Trophoblast cell (in vitro differentiated cells and primary cell): ENCODE measurements around the gene NKAIN1.

ENCODE experiments used
- DNase-seq, 2 donors: peaks; one replicate each; pipeline ENCODE4 v3.0.0-alpha.2; 2016
- H2AFZ ChIP-seq: 2 replicates; pipeline ENCODE4 v1.6.1; 2013; ENCODE audit warnings: low read length, moderate library complexity, mild to moderate bottlenecking; ENCODE audit not compliant: insufficient read depth, poor library complexity
- H2AK5ac ChIP-seq: 2 replicates; pipeline ENCODE4 v1.6.1; 2013; ENCODE audit warnings: mild to moderate bottlenecking, low read length
- H2BK120ac ChIP-seq: 2 replicates; pipeline ENCODE4 v1.6.1; 2013; ENCODE audit warnings: low read length, mild to moderate bottlenecking, moderate library complexity; ENCODE audit not compliant: insufficient read depth, poor library complexity
- H2BK12ac ChIP-seq: 2 replicates; pipeline ENCODE4 v1.6.1; 2013; ENCODE audit warnings: mild to moderate bottlenecking, low read length, moderate library complexity
- H2BK5ac ChIP-seq: 2 replicates; pipeline ENCODE4 v1.6.1; 2013; ENCODE audit warnings: low read length, low read depth, moderate library complexity, mild to moderate bottlenecking; ENCODE audit not compliant: poor library complexity
- H3K14ac ChIP-seq: 2 replicates; pipeline ENCODE4 v1.6.1; 2013; ENCODE audit warnings: mild to moderate bottlenecking, low read length
- H3K18ac ChIP-seq: 2 replicates; pipeline ENCODE4 v1.6.1; 2013; ENCODE audit warnings: mild to moderate bottlenecking, low read length
- H3K23ac ChIP-seq: 2 replicates; pipeline ENCODE4 v1.6.1; 2013; ENCODE audit warnings: low read length
- H3K27ac ChIP-seq: 2 replicates; pipeline ENCODE4 v1.5.1; 2013; ENCODE audit warnings: low read depth, mild to moderate bottlenecking, inconsistent platforms, low read length, moderate library complexity
- H3K27me3 ChIP-seq: 2 replicates; pipeline ENCODE4 v1.6.1; 2013; ENCODE audit warnings: inconsistent platforms, mild to moderate bottlenecking, low read length, moderate library complexity; ENCODE audit not compliant: insufficient read depth
- H3K36me3 ChIP-seq, 2 experiments: 1 replicate in 1 of 2; 2 replicates in 1 of 2; pipeline ENCODE4 v1.6.1; 2013; ENCODE audit warnings: low read length in 2 of 2, mild to moderate bottlenecking in 2 of 2, moderate library complexity in 1 of 2; ENCODE audit not compliant: insufficient read depth in 2 of 2, control insufficient read depth in 1 of 2
- H3K4ac ChIP-seq: 2 replicates; pipeline ENCODE4 v1.6.1; 2013; ENCODE audit warnings: low read depth, mild to moderate bottlenecking, low read length, moderate library complexity
- H3K4me1 ChIP-seq, 2 experiments: 1 replicate in 1 of 2; 2 replicates in 1 of 2; pipeline ENCODE4 v1.6.1; 2013; ENCODE audit warnings: low read length in 2 of 2, mild to moderate bottlenecking in 2 of 2, moderate library complexity in 1 of 2; ENCODE audit not compliant: insufficient read depth in 2 of 2, control insufficient read depth in 1 of 2
- H3K4me2 ChIP-seq: 2 replicates; pipeline ENCODE4 v1.6.1; 2013; ENCODE audit warnings: inconsistent platforms, mild to moderate bottlenecking, low read length, moderate library complexity
- H3K4me3 ChIP-seq: 2 replicates; pipeline ENCODE4 v1.5.1; 2013; ENCODE audit warnings: mild to moderate bottlenecking, low read depth, low read length, inconsistent platforms
- H3K79me1 ChIP-seq: one replicate; pipeline ENCODE4 v1.6.1; 2013; ENCODE audit warnings: low read length
- H3K79me2 ChIP-seq: 2 replicates; pipeline ENCODE4 v1.6.1; 2013; ENCODE audit warnings: low read length, mild to moderate bottlenecking; ENCODE audit not compliant: control insufficient read depth, insufficient read depth, poor library complexity
- H3K9ac ChIP-seq: 2 replicates; pipeline ENCODE4 v1.6.1; 2013; ENCODE audit warnings: mild to moderate bottlenecking, low read length
- H3K9me3 ChIP-seq: 2 replicates; pipeline ENCODE4 v1.6.1; 2013; ENCODE audit warnings: low read depth, mild to moderate bottlenecking, control low read depth, inconsistent platforms, low read length; ENCODE audit not compliant: insufficient read depth
- H4K12ac ChIP-seq: 2 replicates; pipeline ENCODE4 v1.6.1; 2013; ENCODE audit warnings: low read depth, mild to moderate bottlenecking, low read length, moderate library complexity
- H4K8ac ChIP-seq: 2 replicates; pipeline ENCODE4 v1.6.1; 2013; ENCODE audit warnings: low read depth, mild to moderate bottlenecking, low read length, moderate library complexity
- H4K91ac ChIP-seq: one replicate; pipeline ENCODE4 v1.6.1; 2013; ENCODE audit warnings: low read depth, mild to moderate bottlenecking, low read length, moderate library complexity
- WGBS: extraction: QIAGEN DNeasy Blood & Tissue Kit; methylation state at CpG from one replicate; pipeline ENCODE4 v1.1.7; 2013; ENCODE audit warnings: missing lambda C conversion rate; ENCODE audit not compliant: insufficient read length, insufficient coverage; ENCODE audit errors: extremely low coverage; 5-methylcytosine and 5-hydroxymethylcytosine counted together

The NKAIN1 gene

GRCh38 chr1:31191281-31191680 lies 48.4 kb downstream of the NKAIN1 start:
- no peak overlapping the region for H4K91ac ChIP-seq
- WGBS: no CpG with 5 or more reads among the region's 1 CpG

DNA sequence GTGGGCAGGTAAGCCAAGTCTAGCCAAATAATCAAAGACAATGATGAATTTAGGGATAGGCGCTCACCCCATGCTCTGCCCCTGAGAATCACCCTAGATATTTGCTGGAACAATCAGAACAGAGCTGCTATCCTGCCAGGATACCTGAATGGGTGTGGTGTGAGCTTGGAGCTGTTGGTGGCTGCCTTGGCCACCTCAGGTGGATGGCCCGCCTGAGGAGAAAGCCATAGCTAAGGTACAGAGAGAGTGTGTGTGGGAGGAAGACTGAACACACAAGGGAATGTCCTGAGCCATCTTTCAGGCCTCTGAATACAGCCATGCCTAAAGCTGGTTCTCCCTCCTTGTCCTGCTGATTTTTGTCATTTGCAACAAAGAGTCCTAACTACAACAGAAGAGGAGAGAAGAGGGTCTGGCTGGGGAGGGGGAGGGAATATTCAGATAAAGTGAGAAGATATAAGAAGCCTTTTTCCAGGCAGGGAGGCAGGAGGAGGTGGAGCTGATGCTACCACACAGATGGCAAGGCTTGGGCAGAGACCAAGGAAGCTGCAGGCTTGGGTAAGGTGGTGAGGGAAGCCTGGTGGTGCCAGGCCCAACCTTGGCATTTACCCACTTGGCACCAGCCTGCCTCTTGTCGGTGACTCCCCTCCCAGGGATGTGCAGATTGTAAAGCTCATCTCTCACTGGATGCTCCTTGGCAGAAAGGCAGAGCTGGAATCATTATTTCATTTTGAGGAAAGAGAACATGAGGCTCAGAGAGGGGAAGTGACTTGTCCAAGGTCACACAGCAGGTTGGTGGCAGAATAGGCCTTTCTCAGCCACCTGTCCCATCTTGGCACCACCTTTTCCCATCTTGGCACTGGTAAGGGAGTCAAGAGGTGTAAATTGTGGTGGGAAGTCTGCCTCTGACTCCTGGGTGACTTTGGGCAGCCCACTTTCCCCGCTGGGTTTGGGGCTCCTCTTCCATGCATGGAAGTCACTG lies 49.7 kb downstream of the NKAIN1 start:
- Histone ChIP-seq H4K12ac (no peak overlapping the region), H3K9ac (no peak overlapping the region), H3K14ac (no peak overlapping the region), H2BK12ac (no peak overlapping the region), H3K9me3 (peaks cover 4% of the 10 kb centered on the region), H2AFZ (no peak overlapping the region), H2BK5ac (no peak overlapping the region), H3K4me3 (no peak overlapping the region), H3K18ac (no peak overlapping the region), H3K4me2 (no peak overlapping the region), H3K79me2 (no peaks in the 10 kb centered on the region), H3K27ac (no peak overlapping the region), H3K23ac (no peak overlapping the region), H2AK5ac (no peak overlapping the region), H3K27me3 (no peaks in the 10 kb centered on the region), H3K36me3 (no peaks in the 10 kb centered on the region), H4K91ac (no peak overlapping the region), H4K8ac (no peak overlapping the region), H3K79me1 (no peaks in the 10 kb centered on the region), H2BK120ac (no peak overlapping the region), H3K4ac (no peak overlapping the region), H3K4me1 (no peaks in the 10 kb centered on the region)
- WGBS: no CpG with 5 or more reads among the region's 4 CpGs
- DNase-seq: no peak

More at GRCh38 chr1:31191281-31191680, 48.4 kb downstream of the NKAIN1 start:
- no peak overlapping the region for H3K4me2 ChIP-seq
- no peak for DNase-seq
- H2AFZ ChIP-seq: no peak overlapping the region
- H3K4ac ChIP-seq: no peak overlapping the region
- no peak overlapping the region for H4K12ac ChIP-seq
- no peaks in the 10 kb centered on the region for H3K4me1 ChIP-seq
- H2BK12ac ChIP-seq: no peak overlapping the region
- H3K18ac ChIP-seq: no peak overlapping the region
- H3K4me3 ChIP-seq: no peak overlapping the region
- H3K79me2 ChIP-seq: no peaks in the 10 kb centered on the region
- H3K27me3 ChIP-seq: no peaks in the 10 kb centered on the region
- no peak overlapping the region for H3K23ac ChIP-seq
- H3K14ac ChIP-seq: no peak overlapping the region
- peaks cover 4% of the 10 kb centered on the region for H3K9me3 ChIP-seq
- no peak overlapping the region for H4K8ac ChIP-seq
- H2BK5ac ChIP-seq: no peak overlapping the region
- no peak overlapping the region for H3K9ac ChIP-seq
- H2BK120ac ChIP-seq: no peak overlapping the region
- H3K79me1 ChIP-seq: no peaks in the 10 kb centered on the region
- no peak overlapping the region for H2AK5ac ChIP-seq
- H3K36me3 ChIP-seq: no peaks in the 10 kb centered on the region
- H3K27ac ChIP-seq: no peak overlapping the region

GRCh38 chr1:31183927-31184554 lies 55.6 kb downstream of the NKAIN1 start:
- H3K27me3 ChIP-seq: no peaks in the 10 kb centered on the region
- no peak overlapping the region for H3K18ac ChIP-seq
- peak in 1 of 2 donors; percentile 61 for DNase-seq
- no peak overlapping the region for H3K9ac ChIP-seq
- H3K4me3 ChIP-seq: no peak overlapping the region
- H2BK120ac ChIP-seq: no peak overlapping the region
- H3K4me1 ChIP-seq: peaks cover 0 to 3% of the 10 kb centered on the region in 2 experiments
- no peak overlapping the region for H3K4me2 ChIP-seq
- no peak overlapping the region for H2AFZ ChIP-seq
- H2BK5ac ChIP-seq: no peak overlapping the region
- H2BK12ac ChIP-seq: no peak overlapping the region
- H3K79me2 ChIP-seq: no peaks in the 10 kb centered on the region
- no peak overlapping the region for H3K4ac ChIP-seq
- H3K36me3 ChIP-seq: no peaks in the 10 kb centered on the region
- no peak overlapping the region for H3K14ac ChIP-seq
- H4K91ac ChIP-seq: no peak overlapping the region
- no peak overlapping the region for H3K27ac ChIP-seq
- no peak overlapping the region for H4K8ac ChIP-seq
- no peaks in the 10 kb centered on the region for H3K79me1 ChIP-seq
- H4K12ac ChIP-seq: no peak overlapping the region
- no peak overlapping the region for H2AK5ac ChIP-seq
- peaks cover 2% of the 10 kb centered on the region for H3K9me3 ChIP-seq
- WGBS: no CpG with 5 or more reads among the region's 6 CpGs
- H3K23ac ChIP-seq: no peak overlapping the region

DNA sequence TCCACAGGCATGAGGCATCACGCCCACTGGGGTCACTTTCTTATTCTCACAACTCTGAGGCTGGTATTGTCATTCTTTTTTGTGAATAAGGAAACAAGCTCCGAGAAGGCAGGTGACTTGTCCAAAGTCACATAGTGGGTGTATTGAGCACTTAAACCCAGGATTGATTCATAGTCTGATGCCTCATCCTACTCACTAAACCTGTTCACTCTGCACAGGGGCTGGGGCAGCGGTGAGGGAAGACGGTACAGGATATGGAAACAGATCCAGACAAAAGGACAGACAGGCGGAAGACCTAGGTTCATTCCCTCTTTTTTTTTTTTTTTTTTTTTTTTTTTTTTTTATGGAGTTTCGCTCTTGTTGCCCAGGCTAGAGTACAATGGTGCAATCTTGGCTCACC lies 56.6 kb downstream of the NKAIN1 start:
- Histone ChIP-seq H4K8ac (no peak overlapping the region), H4K91ac (no peak overlapping the region), H3K23ac (no peak overlapping the region), H2BK12ac (no peak overlapping the region), H2AFZ (no peak overlapping the region), H3K9me3 (peaks cover 2% of the 10 kb centered on the region), H2BK120ac (no peak overlapping the region), H3K79me2 (no peaks in the 10 kb centered on the region), H3K4me2 (no peak overlapping the region), H3K79me1 (no peaks in the 10 kb centered on the region), H3K4me3 (no peak overlapping the region), H3K27ac (no peak overlapping the region), H2AK5ac (no peak overlapping the region), H3K4me1 (peaks cover 0 to 3% of the 10 kb centered on the region in 2 experiments), H3K14ac (no peak overlapping the region), H3K27me3 (no peaks in the 10 kb centered on the region), H3K36me3 (no peaks in the 10 kb centered on the region), H4K12ac (no peak overlapping the region), H3K9ac (no peak overlapping the region), H3K18ac (no peak overlapping the region), H3K4ac (no peak overlapping the region), H2BK5ac (no peak overlapping the region)
- DNase-seq: peak in 1 of 2 donors; percentile 21
- no CpG with 5 or more reads among the region's 6 CpGs for WGBS
